CD4-positive, alpha-beta memory T cell (primary cell): Measurements from ENCODE around the gene RIPOR3. TPM values are rescaled to one million over a fixed set of nuclear protein-coding genes. Genes with fewer than 3 reads are reported as not detected.

Source experiments
- CTCF ChIA-PET: fragments of 350-600 bp; sonication (Branson Sonifier 250); formaldehyde crosslinking; loops from one replicate; lab custom pipeline; 2021; ENCODE audit warnings: inconsistent platforms; ENCODE audit not compliant: partially characterized antibody; lab: Charles Lee
- POLR2A ChIA-PET: fragments of 350-600 bp; sonication (Branson Sonifier 250); formaldehyde crosslinking; loops from one replicate; lab custom pipeline; 2021; ENCODE audit not compliant: partially characterized antibody; lab: Charles Lee
- DNase-seq, 5 donors: peaks; one replicate each; pipeline versions ENCODE4 v3.0.0 to v3.0.0-alpha.2; 2020 to 2022; ENCODE audit warnings: mixed read lengths in 1 of 5
- H3K27ac ChIP-seq: one replicate; pipeline ENCODE4 v1.7.0; 2013; ENCODE audit warnings: low read depth, low read length
- H3K27me3 ChIP-seq: 2 replicates; pipeline ENCODE4 v1.7.0; 2013; ENCODE audit warnings: mild to moderate bottlenecking, low read length, moderate library complexity; ENCODE audit not compliant: insufficient read depth
- H3K36me3 ChIP-seq: 2 replicates; pipeline ENCODE4 v1.7.0; 2013; ENCODE audit warnings: mild to moderate bottlenecking, low read length, moderate library complexity; ENCODE audit not compliant: insufficient read depth
- H3K4me1 ChIP-seq: 2 replicates; pipeline ENCODE4 v1.7.0; 2013; ENCODE audit warnings: mild to moderate bottlenecking, low read length, moderate library complexity; ENCODE audit not compliant: insufficient read depth
- H3K4me3 ChIP-seq, 2 donors: one replicate each; pipeline ENCODE4 v1.7.0; 2013; ENCODE audit warnings: low read length in 2 of 2, mild to moderate bottlenecking in 1 of 2
- H3K9me3 ChIP-seq, 2 donors: one replicate each; pipeline ENCODE4 v1.7.0; 2013; ENCODE audit warnings: low read length in 2 of 2, control low read depth in 1 of 2; ENCODE audit not compliant: control insufficient read depth in 1 of 2
- H3K27ac Mint-ChIP-seq, 7 donors: one replicate each; pipeline ENCODE4 v1.8.0; 2020 to 2021; ENCODE audit warnings: mixed read lengths in 7 of 7, mild to moderate bottlenecking in 6 of 7, inconsistent platforms in 3 of 7, moderate library complexity in 3 of 7
- H3K27me3 Mint-ChIP-seq, 2 donors: one replicate each; pipeline ENCODE4 v1.8.0; 2020 to 2021; ENCODE audit warnings: mixed read lengths in 2 of 2
- H3K36me3 Mint-ChIP-seq, 2 donors: one replicate each; pipeline ENCODE4 v1.8.0; 2020 to 2021; ENCODE audit warnings: mixed read lengths in 2 of 2, inconsistent platforms in 1 of 2, mild to moderate bottlenecking in 1 of 2
- H3K4me1 Mint-ChIP-seq, 4 donors: one replicate each; pipeline ENCODE4 v1.8.0; 2020 to 2021; ENCODE audit warnings: mixed read lengths in 4 of 4, mild to moderate bottlenecking in 1 of 4
- H3K4me3 Mint-ChIP-seq, 8 donors: one replicate each; pipeline ENCODE4 v1.8.0; 2020 to 2021; ENCODE audit warnings: mixed read lengths in 8 of 8, mild to moderate bottlenecking in 7 of 8, moderate library complexity in 6 of 8, inconsistent platforms in 3 of 8
- H3K9me3 Mint-ChIP-seq, 8 donors: one replicate each; pipeline ENCODE4 v1.8.0; 2020 to 2021; ENCODE audit warnings: mixed read lengths in 8 of 8, mild to moderate bottlenecking in 5 of 8, inconsistent platforms in 3 of 8, moderate library complexity in 1 of 8
- intact Hi-C: fragments of 100-400 bp; cut with micrococcal nuclease; formaldehyde crosslinking; loops from one replicate; pipeline ENCODE4 v1.15.1; 2023
- polyA plus RNA-seq, 2 donors: library from polyadenylated mRNA; unstranded; fragments of 300-500 nt; fragmentation: Illumina TruSeq; gene quantifications; one replicate each; pipeline ENCODE4 v1.2.3, GENCODE V29; 2021
- total RNA-seq, 2 experiments: library from RNA; stranded (reverse); gene quantifications; one replicate each; pipeline ENCODE4 v1.2.3, GENCODE V29; 2021

RIPOR3 gene
- total and polyA plus RNA-seq, 4 experiments from 2014 or later: 0.49 to 1.3 TPM; not detected in 2

DNA sequence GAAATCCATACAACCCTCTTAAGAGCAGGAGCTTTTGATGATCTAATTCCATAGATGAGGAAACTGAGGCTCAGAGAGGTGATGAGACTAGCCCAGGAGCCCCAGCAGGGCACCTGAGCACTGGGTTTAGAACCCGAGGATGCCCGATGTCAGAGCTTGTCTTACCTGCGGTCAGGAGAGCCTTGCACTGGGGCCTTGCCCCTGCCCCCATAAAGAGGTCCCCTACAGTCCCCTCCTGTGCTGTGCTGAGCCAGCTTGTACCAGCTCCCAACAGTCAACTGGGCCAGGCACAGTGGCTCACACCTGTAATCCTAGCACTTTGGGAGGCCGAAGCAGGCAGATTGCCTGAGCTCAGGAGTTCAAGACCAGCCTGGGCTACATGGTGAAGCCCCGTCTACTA lies 58.6 kb downstream of the RIPOR3 start:
- H3K4me1 Mint-ChIP-seq: peaks cover 0 to 4% (median under 1%) of the 10 kb centered on the region in 4 donors
- H3K4me3 Mint-ChIP-seq: no peak overlapping the region
- CTCF ChIA-PET: no interaction called here
- H3K9me3 Mint-ChIP-seq: no peaks in the 10 kb centered on the region
- no peaks in the 10 kb centered on the region for H3K36me3 Mint-ChIP-seq
- intact Hi-C loops: no loop called here
- H3K27ac Mint-ChIP-seq: no peak overlapping the region
- Histone ChIP-seq H3K9me3 (no peaks in the 10 kb centered on the region), H3K36me3 (no peaks in the 10 kb centered on the region), H3K4me1 (no peaks in the 10 kb centered on the region), H3K27ac (no peak overlapping the region), H3K4me3 (no peak overlapping the region), H3K27me3 (no peaks in the 10 kb centered on the region)
- POLR2A ChIA-PET: no interaction called here
- peaks cover 0 to 1% of the 10 kb centered on the region in 2 donors for H3K27me3 Mint-ChIP-seq
- DNase-seq: no peak

DNA sequence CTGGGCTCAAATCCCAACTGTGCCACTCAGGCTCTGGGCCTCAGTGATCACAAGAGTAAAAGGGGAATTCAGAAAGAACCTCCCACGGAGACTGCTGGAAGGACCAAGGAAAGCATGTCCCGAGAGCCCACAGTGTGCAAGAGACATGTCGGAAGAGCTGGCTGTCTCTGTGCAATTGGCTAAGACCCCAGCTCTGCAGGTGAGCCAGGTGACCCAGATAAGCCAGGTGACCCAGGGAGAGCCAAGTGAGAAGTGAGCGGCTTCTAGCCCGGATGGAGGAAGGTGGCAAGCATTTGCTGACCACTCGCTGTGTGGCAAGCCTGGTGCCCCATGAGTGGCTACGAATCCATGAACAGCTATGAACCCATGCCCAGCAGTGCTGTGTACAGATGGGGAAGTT lies 59.1 kb downstream of the RIPOR3 start:
- Histone ChIP-seq H3K4me1 (no peaks in the 10 kb centered on the region), H3K9me3 (no peaks in the 10 kb centered on the region), H3K4me3 (no peak overlapping the region), H3K36me3 (no peaks in the 10 kb centered on the region), H3K27ac (no peak overlapping the region), H3K27me3 (no peaks in the 10 kb centered on the region)
- Mint-ChIP-seq H3K9me3 (no peaks in the 10 kb centered on the region), H3K4me3 (no peak overlapping the region), H3K27me3 (peaks cover 0 to 1% of the 10 kb centered on the region in 2 donors), H3K36me3 (no peaks in the 10 kb centered on the region), H3K27ac (no peak overlapping the region), H3K4me1 (peaks cover 0 to 4% (median under 1%) of the 10 kb centered on the region in 4 donors)
- no peak for DNase-seq
- CTCF ChIA-PET: interaction anchor here (0.7 kb wide), 1 partner anchor 13 kb away, joined by 3 read pairs; no protein-coding TSS in a partner anchor
- intact Hi-C loops: no loop called here
- POLR2A ChIA-PET: no interaction called here

- H3K36me3 ChIP-seq: no peaks in the 10 kb centered on the region
- intact Hi-C loops: no loop called here
- Mint-ChIP-seq H3K9me3 (no peaks in the 10 kb centered on the region), H3K4me1 (peaks cover 0 to 4% (median under 1%) of the 10 kb centered on the region in 4 donors), H3K4me3 (no peak overlapping the region), H3K36me3 (no peaks in the 10 kb centered on the region), H3K27me3 (peaks cover 0 to 1% of the 10 kb centered on the region in 2 donors), H3K27ac (peak overlapping the region in 1 of 7 donors; percentile 80)
- ChIA-PET POLR2A (no interaction called here), CTCF (no interaction called here)
- DNase-seq: no peak
- H3K4me1 ChIP-seq: no peaks in the 10 kb centered on the region
- H3K27me3 ChIP-seq: no peaks in the 10 kb centered on the region
- H3K4me3 ChIP-seq: no peak overlapping the region
- H3K9me3 ChIP-seq: no peaks in the 10 kb centered on the region
- H3K27ac ChIP-seq: no peak overlapping the region
Observed at GRCh38 chr20:50630578-50631263, 60.6 kb downstream of the RIPOR3 start.

GRCh38 chr20:50629670-50630045 lies 61.7 kb downstream of the RIPOR3 start:
- no peak overlapping the region for H3K4me3 ChIP-seq
- Mint-ChIP-seq H3K36me3 (no peaks in the 10 kb centered on the region), H3K9me3 (no peaks in the 10 kb centered on the region), H3K27ac (no peak overlapping the region), H3K4me1 (no peaks in the 10 kb centered on the region), H3K27me3 (no peaks in the 10 kb centered on the region), H3K4me3 (no peak overlapping the region)
- DNase-seq: no peak
- H3K9me3 ChIP-seq: no peaks in the 10 kb centered on the region
- intact Hi-C loops: no loop called here
- H3K36me3 ChIP-seq: no peaks in the 10 kb centered on the region
- H3K27ac ChIP-seq: no peak overlapping the region
- POLR2A ChIA-PET: no interaction called here
- H3K27me3 ChIP-seq: no peaks in the 10 kb centered on the region
- CTCF ChIA-PET: no interaction called here
- no peaks in the 10 kb centered on the region for H3K4me1 ChIP-seq

DNA sequence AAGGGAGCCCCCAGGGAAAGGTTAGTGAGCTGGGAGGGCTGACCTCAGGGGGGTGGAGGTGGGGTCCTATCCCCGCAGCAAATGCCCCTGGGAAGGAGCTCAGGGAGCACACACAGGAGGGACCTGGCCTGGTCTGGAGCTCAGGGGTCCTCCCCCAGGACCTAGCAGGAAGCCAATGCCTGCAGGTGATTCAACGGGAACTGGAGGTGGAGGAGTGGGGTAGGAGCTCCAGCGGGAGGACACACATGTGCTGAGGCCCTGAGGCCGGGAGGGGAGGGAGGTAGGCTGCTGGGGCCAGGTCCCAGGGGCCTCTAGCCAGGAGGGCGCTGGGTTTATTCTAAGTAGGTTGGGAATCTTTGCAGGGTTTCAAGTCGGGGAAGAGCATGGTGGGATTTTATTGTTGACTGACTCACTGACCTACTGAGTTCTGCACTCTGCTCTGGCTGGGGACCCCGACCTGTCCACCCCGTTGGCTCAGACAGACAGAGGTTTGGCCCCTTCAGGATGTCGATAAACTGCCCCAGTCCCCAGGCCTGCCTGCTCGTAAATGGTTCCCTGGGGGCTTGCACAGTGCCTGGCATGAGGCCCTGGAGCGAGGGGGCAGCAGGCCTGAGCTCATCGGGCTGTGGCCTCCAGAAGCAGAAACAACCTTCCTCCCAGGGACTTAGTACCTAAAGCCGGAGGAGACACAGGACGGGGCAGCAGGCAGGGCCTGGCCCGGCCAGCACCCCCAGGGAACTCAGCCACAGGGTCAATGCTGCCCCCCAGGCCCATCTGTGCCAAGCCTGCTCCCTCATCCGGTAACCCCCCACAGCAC lies 62.3 kb downstream of the RIPOR3 start:
- no peak overlapping the region for H3K27ac ChIP-seq
- CTCF ChIA-PET: no interaction called here
- no peak overlapping the region for H3K27ac Mint-ChIP-seq
- DNase-seq: no peak
- no peak overlapping the region for H3K4me3 ChIP-seq
- no peaks in the 10 kb centered on the region for H3K4me1 Mint-ChIP-seq
- no peaks in the 10 kb centered on the region for H3K36me3 Mint-ChIP-seq
- no peaks in the 10 kb centered on the region for H3K9me3 ChIP-seq
- H3K36me3 ChIP-seq: no peaks in the 10 kb centered on the region
- H3K27me3 ChIP-seq: no peaks in the 10 kb centered on the region
- H3K4me3 Mint-ChIP-seq: no peak overlapping the region
- H3K9me3 Mint-ChIP-seq: no peaks in the 10 kb centered on the region
- no peaks in the 10 kb centered on the region for H3K27me3 Mint-ChIP-seq
- intact Hi-C loops: no loop called here
- POLR2A ChIA-PET: no interaction called here
- no peaks in the 10 kb centered on the region for H3K4me1 ChIP-seq

DNA sequence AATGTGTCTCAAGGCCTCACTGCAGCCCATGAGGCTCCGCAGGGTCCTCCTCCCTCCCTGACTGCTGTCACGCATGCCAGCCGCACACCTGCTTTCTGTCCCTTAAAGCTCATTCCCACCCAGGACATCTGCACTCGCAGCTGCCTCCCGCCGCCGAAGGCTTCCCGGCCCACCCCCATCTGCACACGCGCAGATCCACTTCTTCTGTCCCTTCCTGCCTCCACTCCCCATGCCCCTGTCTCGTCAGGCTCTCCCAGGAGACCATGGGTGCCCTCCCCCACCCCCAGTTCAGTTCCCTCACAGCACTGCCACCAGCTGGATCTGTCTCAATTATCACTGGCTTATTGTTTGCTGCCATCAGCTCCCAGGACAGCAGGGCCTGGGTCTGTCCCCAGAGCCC lies 63.0 kb downstream of the RIPOR3 start:
- no peaks in the 10 kb centered on the region for H3K27me3 Mint-ChIP-seq
- H3K9me3 Mint-ChIP-seq: no peaks in the 10 kb centered on the region
- no peak for DNase-seq
- H3K36me3 Mint-ChIP-seq: no peaks in the 10 kb centered on the region
- no peaks in the 10 kb centered on the region for H3K4me1 Mint-ChIP-seq
- Histone ChIP-seq H3K27ac (no peak overlapping the region), H3K27me3 (no peaks in the 10 kb centered on the region), H3K36me3 (no peaks in the 10 kb centered on the region), H3K4me1 (no peaks in the 10 kb centered on the region), H3K4me3 (no peak overlapping the region), H3K9me3 (no peaks in the 10 kb centered on the region)
- intact Hi-C loops: no loop called here
- no peak overlapping the region for H3K4me3 Mint-ChIP-seq
- ChIA-PET CTCF (no interaction called here), POLR2A (no interaction called here)
- no peak overlapping the region for H3K27ac Mint-ChIP-seq

DNA sequence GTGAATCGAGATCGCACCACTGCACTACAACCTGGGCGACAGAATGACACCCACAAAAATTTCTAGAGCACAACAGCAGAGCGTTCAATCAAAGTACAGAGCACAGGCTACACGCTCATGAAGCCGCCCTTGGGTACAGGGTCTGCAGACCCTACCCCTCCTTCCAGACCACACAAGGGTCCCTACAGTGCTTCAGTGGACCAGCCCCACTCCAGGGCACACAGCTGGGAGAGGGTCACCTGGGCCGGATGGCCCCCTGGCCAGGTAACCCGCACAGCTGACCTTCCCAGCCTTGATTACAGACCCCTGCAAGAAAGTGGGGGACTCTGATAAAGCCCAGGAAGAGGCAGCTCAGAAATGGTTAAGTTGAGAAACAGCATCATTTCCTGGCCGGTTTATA lies 63.6 kb downstream of the RIPOR3 start:
- ChIA-PET POLR2A (no interaction called here), CTCF (interaction anchor here (0.6 kb wide), 1 partner anchor 447 kb away, joined by 3 read pairs; no protein-coding TSS in a partner anchor)
- no peaks in the 10 kb centered on the region for H3K27me3 ChIP-seq
- DNase-seq: no peak
- no peak overlapping the region for H3K4me3 ChIP-seq
- H3K27me3 Mint-ChIP-seq: no peaks in the 10 kb centered on the region
- no peaks in the 10 kb centered on the region for H3K4me1 ChIP-seq
- H3K36me3 Mint-ChIP-seq: no peaks in the 10 kb centered on the region
- H3K36me3 ChIP-seq: no peaks in the 10 kb centered on the region
- no peaks in the 10 kb centered on the region for H3K4me1 Mint-ChIP-seq
- no peak overlapping the region for H3K27ac ChIP-seq
- H3K9me3 ChIP-seq: no peaks in the 10 kb centered on the region
- intact Hi-C loops: no loop called here
- no peaks in the 10 kb centered on the region for H3K9me3 Mint-ChIP-seq
- no peak overlapping the region for H3K4me3 Mint-ChIP-seq
- H3K27ac Mint-ChIP-seq: no peak overlapping the region
